ENCODE measurements around the gene TIMP2.

Gene TIMP2

GRCh38 chr17:78862073-78863023 lies 62.8 kb downstream of the TIMP2 start:
- DNase-seq, result no peak

- no peak for DNase-seq
These were observed 64.0 kb downstream of the TIMP2 start for GRCh38 chr17:78861229-78861628.

GRCh38 chr17:78859051-78859450 lies 66.1 kb downstream of the TIMP2 start:
- DNase-seq, result no peak

GRCh38 chr17:78857266-78857665 lies 67.9 kb downstream of the TIMP2 start:
- DNase-seq, result no peak

- no peak for DNase-seq
These were observed 69.5 kb downstream of the TIMP2 start for GRCh38 chr17:78855561-78856165.

- no peak for DNase-seq
These were observed 70.7 kb downstream of the TIMP2 start for GRCh38 chr17:78854508-78854907.

- no peak for DNase-seq
These were observed 71.2 kb downstream of the TIMP2 start for GRCh38 chr17:78853926-78854394.

- DNase-seq, result no peak
These were observed 72.5 kb downstream of the TIMP2 start for GRCh38 chr17:78852709-78853121.

- DNase-seq, result no peak
These were observed 76.2 kb downstream of the TIMP2 start for GRCh38 chr17:78849026-78849425.

- no peak for DNase-seq
These were observed 78.1 kb downstream of the TIMP2 start for GRCh38 chr17:78847052-78847451.

GRCh38 chr17:78844301-78845005 lies 80.7 kb downstream of the TIMP2 start:
- no peak for DNase-seq

GRCh38 chr17:78842881-78843565 lies 82.2 kb downstream of the TIMP2 start:
- peak; percentile 33 for DNase-seq

GRCh38 chr17:78840780-78841611 lies 84.2 kb downstream of the TIMP2 start, which contains the start of gene USP36:
Gene USP36, minus strand, starts transcription at chr17:78840814. Its CDS starts 4,451 bp downstream, at chr17:78836363.
- DNase-seq, result peak; percentile 100

GRCh38 chr17:78840530-78840779 lies 84.7 kb downstream of the TIMP2 start:
- no peak for DNase-seq

GRCh38 chr17:78839762-78840529 lies 85.2 kb downstream of the TIMP2 start:
- DNase-seq, result no peak

GRCh38 chr17:78839235-78839761 lies 85.9 kb downstream of the TIMP2 start:
- DNase-seq, result no peak

GRCh38 chr17:78838574-78839005 lies 86.6 kb downstream of the TIMP2 start:
- DNase-seq, result no peak

- no peak for DNase-seq
These were observed 88.7 kb downstream of the TIMP2 start for GRCh38 chr17:78836420-78837021.

GRCh38 chr17:78834571-78834970 lies 90.6 kb downstream of the TIMP2 start:
- no peak for DNase-seq

- no peak for DNase-seq
These were observed 92.7 kb downstream of the TIMP2 start for GRCh38 chr17:78832541-78832810.
